Nephron progenitor cell (in vitro differentiated cells): Measurements from ENCODE around the gene RFX2.
"Not testable (repeated sequence)": the region's sequence is repeated elsewhere in the genome, so short reads cannot be mapped to it uniquely, and the experiment has no call there.

ENCODE experiments used
- DNase-seq: peaks from one replicate; pipeline ENCODE4 v3.0.0; 2021
- H3K27ac Mint-ChIP-seq: 2 replicates; pipeline ENCODE4 v1.8.0; 2021; ENCODE audit warnings: mild to moderate bottlenecking, moderate library complexity, mixed read lengths
- H3K27me3 Mint-ChIP-seq: 2 replicates; pipeline ENCODE4 v1.8.0; 2021; ENCODE audit warnings: mild to moderate bottlenecking, low read depth, mixed read lengths; ENCODE audit not compliant: poor library complexity
- H3K36me3 Mint-ChIP-seq: 2 replicates; pipeline ENCODE4 v1.8.0; 2021; ENCODE audit warnings: low read depth, mixed read lengths
- H3K4me1 Mint-ChIP-seq: 2 replicates; pipeline ENCODE4 v1.8.0; 2021; ENCODE audit warnings: mixed read lengths
- H3K4me3 Mint-ChIP-seq: 2 replicates; pipeline ENCODE4 v1.8.0; 2021; ENCODE audit warnings: mild to moderate bottlenecking, moderate library complexity, mixed read lengths
- H3K9me3 Mint-ChIP-seq: 2 replicates; pipeline ENCODE4 v1.8.0; 2021; ENCODE audit warnings: mild to moderate bottlenecking, moderate library complexity, mixed read lengths
- TF ChIP-seq, protein P1 (sequence below): fragments of 200-600 bp; sonication (generic); IDR thresholded peaks from 2 replicates; pipeline ENCODE4 v1.5.0; 2021; ENCODE audit warnings: antibody characterized with exemption

RFX2 gene

DNA sequence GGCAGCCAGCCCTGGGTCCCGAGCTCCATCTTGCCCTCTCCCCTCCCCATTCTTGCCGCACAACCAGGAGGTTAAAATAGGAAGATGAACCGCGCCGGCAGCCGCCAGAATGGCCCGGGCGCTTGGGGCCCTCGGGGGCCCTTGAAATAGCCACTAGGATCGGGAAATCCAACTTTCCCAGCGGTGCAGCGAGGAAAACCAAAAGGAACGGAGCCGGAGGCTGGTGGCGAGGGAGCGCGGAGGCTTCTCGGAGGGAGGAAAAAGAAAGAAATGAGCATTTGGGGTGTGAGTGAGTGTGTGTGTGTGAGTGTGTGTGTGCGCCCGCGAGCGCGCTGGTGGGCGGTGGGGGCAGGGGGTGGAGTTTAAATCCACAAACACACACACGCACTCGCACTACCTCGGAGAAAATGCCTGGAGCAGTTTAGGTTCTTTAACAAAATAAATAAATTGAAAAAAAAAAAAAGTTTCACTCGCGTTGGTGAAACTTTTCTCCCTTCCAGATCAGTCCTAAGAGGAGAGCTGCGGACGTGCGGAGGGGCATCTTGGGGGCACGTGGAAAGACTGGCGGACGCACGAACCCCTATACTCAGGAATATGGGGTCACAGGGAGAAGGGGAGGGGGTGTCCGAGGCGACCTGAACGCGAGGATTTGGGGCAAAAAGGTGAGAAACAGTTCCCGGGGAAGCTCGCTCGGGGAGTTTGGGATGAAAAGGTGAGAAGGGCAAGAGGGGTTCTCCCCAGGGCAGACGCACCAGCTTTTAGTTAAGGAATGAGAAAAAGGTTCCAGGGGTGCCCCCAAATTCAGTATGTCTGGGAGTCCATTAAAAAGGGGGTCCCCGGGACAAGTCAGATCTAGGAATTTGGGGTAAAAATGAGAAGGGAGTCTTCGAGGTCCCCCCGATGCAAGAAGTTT lies 1.3 kb downstream of the RFX2 start:
- Mint-ChIP-seq H3K36me3 (no peaks in the 10 kb centered on the region), H3K4me3 (peak overlapping the region; percentile 91), H3K4me1 (peaks cover 30% of the 10 kb centered on the region), H3K9me3 (peaks cover 6% of the 10 kb centered on the region), H3K27ac (peak overlapping the region; percentile 78), H3K27me3 (peaks cover 38% of the 10 kb centered on the region)
- TF ChIP-seq, protein P1, sequence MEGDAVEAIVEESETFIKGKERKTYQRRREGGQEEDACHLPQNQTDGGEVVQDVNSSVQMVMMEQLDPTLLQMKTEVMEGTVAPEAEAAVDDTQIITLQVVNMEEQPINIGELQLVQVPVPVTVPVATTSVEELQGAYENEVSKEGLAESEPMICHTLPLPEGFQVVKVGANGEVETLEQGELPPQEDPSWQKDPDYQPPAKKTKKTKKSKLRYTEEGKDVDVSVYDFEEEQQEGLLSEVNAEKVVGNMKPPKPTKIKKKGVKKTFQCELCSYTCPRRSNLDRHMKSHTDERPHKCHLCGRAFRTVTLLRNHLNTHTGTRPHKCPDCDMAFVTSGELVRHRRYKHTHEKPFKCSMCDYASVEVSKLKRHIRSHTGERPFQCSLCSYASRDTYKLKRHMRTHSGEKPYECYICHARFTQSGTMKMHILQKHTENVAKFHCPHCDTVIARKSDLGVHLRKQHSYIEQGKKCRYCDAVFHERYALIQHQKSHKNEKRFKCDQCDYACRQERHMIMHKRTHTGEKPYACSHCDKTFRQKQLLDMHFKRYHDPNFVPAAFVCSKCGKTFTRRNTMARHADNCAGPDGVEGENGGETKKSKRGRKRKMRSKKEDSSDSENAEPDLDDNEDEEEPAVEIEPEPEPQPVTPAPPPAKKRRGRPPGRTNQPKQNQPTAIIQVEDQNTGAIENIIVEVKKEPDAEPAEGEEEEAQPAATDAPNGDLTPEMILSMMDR = no peak
- peak; percentile 41 for DNase-seq

DNA sequence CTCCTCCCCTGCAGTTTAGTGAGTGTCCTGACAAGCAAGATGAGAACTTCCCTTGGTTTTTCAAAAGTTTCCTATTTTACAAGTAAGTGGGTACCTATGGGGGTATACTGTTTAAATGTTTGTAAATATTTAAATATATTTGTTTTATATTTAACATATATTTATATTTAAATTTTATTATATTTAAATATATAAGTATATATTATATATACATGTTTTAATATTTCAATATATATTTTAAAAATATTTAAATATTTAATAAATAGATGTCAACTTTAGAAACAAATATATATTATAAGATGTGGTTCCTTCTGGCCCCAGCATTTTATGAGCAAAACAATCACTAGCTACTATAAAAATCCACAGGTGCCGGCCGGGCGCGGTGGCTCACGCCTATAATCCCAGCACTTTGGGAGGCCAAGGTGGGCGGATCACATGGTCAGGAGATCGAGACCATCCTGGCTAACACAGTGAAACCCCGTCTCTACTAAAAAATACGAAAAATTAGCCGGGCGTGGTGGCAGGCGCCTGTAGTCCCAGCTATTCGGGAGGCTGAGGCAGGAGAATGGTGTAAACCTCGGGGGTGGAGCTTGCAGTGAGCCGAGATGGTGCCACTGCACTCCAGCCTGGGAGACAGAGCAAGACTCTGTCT lies 3.5 kb downstream of the RFX2 start:
- Mint-ChIP-seq H3K27me3 (peaks cover 31% of the 10 kb centered on the region), H3K4me1 (peaks cover 32% of the 10 kb centered on the region), H3K9me3 (peaks cover 15% of the 10 kb centered on the region), H3K36me3 (peaks cover 11% of the 10 kb centered on the region)
- not testable (repeated sequence) for DNase-seq, H3K4me3 Mint-ChIP-seq, H3K27ac Mint-ChIP-seq

DNA sequence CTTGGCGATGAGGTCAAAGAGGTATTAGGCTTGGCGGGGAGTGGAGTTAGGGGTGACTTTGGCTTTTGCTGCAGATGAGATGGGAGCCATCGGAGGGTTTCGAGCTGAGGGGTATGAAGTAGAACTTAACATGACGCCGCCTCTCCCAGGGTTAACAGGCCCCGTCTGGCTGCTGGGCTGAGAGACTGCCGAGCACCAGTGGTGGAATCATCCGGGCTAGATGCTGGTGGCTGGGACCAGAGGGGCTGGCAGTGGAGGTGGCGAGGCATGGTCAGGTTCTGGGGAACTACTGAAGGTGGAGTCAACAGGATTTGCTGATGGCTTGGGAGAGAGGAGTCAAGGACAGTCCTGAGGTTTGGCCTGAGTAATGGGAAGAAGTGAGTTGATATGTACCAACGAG lies 4.9 kb downstream of the RFX2 start:
- Mint-ChIP-seq H3K27ac (peak overlapping the region; percentile 14), H3K9me3 (peaks cover 12% of the 10 kb centered on the region), H3K27me3 (peaks cover 31% of the 10 kb centered on the region), H3K4me3 (no peak overlapping the region), H3K36me3 (peaks cover 13% of the 10 kb centered on the region), H3K4me1 (peaks cover 45% of the 10 kb centered on the region)
- TF ChIP-seq, protein P1 = no peak
- DNase-seq = no peak

DNA sequence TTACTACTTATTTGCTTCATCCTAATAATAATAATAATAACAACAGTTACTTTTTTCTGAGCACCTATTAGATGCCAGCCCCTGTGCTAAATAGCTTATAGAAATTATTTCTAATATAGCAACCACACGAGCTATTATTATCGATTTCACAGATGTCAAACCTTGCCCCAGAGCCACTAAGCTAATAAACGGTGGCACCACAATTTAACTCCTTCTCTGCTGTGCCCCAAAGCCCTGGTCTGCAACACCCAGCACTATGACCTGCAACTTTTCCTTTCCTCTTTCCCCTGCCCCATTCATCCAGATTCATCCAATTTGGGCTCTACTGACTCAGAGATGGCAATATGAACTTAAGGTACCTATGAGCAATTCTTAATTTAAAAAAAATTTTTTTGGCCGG lies 6.4 kb downstream of the RFX2 start:
- H3K27ac Mint-ChIP-seq = no peak overlapping the region
- TF ChIP-seq, protein P1 = no peak
- peaks cover 51% of the 10 kb centered on the region for H3K4me1 Mint-ChIP-seq
- H3K4me3 Mint-ChIP-seq = no peak overlapping the region
- H3K36me3 Mint-ChIP-seq = peaks cover 13% of the 10 kb centered on the region
- peaks cover 23% of the 10 kb centered on the region for H3K27me3 Mint-ChIP-seq
- H3K9me3 Mint-ChIP-seq = peaks cover 12% of the 10 kb centered on the region
- no peak for DNase-seq

DNA sequence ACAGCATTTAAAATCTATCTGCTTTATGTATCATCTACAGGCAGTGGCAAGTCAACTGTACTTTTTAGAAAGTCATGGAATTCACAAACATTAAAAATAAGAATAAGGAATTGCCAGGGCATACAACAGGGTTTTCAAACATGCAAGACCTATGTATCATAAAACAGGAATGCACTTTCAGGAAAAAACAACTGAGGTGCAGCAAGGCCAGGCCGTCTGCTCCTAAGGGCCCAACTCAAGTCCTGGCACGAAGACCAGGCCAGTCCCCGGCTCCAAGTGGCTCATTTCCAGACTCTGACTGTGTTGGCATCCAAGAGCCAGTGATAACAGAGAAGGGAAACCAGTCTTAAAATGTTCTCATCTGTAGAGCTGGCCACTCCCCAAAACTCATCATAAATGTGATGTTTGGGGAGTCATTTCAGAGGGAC lies 7.1 kb downstream of the RFX2 start:
- Mint-ChIP-seq H3K4me1 (peaks cover 51% of the 10 kb centered on the region), H3K9me3 (peaks cover 12% of the 10 kb centered on the region), H3K27ac (no peak overlapping the region), H3K27me3 (peaks cover 16% of the 10 kb centered on the region), H3K4me3 (no peak overlapping the region), H3K36me3 (peaks cover 13% of the 10 kb centered on the region)
- TF ChIP-seq, protein P1 = no peak
- no peak for DNase-seq

DNA sequence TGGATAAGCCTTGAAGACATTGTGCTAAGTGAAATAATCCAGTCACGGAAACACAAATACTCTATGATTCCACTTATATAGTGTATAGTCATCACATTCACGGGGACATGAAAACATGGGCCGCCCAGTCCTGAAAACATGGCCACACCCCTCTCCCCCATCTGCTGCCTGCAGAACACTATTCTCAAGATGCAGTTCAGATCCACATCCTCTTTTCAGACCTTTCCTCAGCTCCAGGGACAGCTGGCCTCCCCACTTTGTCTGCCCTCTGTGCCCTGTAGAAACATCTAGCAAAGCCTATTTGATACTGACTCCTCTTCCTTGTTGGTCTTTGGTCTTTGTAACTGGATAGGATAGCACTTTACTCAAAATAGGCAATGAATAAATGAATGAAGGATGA lies 8.3 kb downstream of the RFX2 start:
- H3K4me3 Mint-ChIP-seq = no peak overlapping the region
- H3K9me3 Mint-ChIP-seq = peaks cover 12% of the 10 kb centered on the region
- peaks cover 11% of the 10 kb centered on the region for H3K27me3 Mint-ChIP-seq
- TF ChIP-seq, protein P1 = no peak
- H3K36me3 Mint-ChIP-seq = peaks cover 13% of the 10 kb centered on the region
- no peak overlapping the region for H3K27ac Mint-ChIP-seq
- no peak for DNase-seq
- H3K4me1 Mint-ChIP-seq = peaks cover 51% of the 10 kb centered on the region
